ENCODE measurements around the gene CCDC107. TPM values are rescaled to one million over a fixed set of nuclear protein-coding genes. Genes with fewer than 3 reads are reported as not detected.

Gene CCDC107
- total and polyA plus RNA-seq, 12 donors = 27.9 to 198 (median 40.5) TPM

- peak in 2 of 7 donors; percentile 41 to 65 for DNase-seq
- Histone ChIP-seq H3K27ac (peak overlapping the region in 2 of 5 donors; percentile 74), H3K36me3 (replicated peaks in 1 of 2) (peaks cover 0 to 52% of the 10 kb centered on the region in 2 donors), H3K9me3 (replicated peaks in 1 of 3) (no peaks in the 10 kb centered on the region), H3K27me3 (no peaks in the 10 kb centered on the region), H3K4me3 (no peak overlapping the region), H3K4me1 (replicated peaks in 1 of 2) (peaks cover 19 to 47% of the 10 kb centered on the region in 2 donors)
- TF ChIP-seq POLR2A (IDR thresholded peaks at IDR 0.05) = no peak
- TF ChIP-seq, protein P1, sequence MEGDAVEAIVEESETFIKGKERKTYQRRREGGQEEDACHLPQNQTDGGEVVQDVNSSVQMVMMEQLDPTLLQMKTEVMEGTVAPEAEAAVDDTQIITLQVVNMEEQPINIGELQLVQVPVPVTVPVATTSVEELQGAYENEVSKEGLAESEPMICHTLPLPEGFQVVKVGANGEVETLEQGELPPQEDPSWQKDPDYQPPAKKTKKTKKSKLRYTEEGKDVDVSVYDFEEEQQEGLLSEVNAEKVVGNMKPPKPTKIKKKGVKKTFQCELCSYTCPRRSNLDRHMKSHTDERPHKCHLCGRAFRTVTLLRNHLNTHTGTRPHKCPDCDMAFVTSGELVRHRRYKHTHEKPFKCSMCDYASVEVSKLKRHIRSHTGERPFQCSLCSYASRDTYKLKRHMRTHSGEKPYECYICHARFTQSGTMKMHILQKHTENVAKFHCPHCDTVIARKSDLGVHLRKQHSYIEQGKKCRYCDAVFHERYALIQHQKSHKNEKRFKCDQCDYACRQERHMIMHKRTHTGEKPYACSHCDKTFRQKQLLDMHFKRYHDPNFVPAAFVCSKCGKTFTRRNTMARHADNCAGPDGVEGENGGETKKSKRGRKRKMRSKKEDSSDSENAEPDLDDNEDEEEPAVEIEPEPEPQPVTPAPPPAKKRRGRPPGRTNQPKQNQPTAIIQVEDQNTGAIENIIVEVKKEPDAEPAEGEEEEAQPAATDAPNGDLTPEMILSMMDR (IDR thresholded peaks at IDR 0.05) = no peak
- intact Hi-C loops (cut with DNase I) = loop anchor here in 1 of 2 donors (5.0 kb wide), 1 partner anchor 34 kb away; no protein-coding TSS in a partner anchor
- 59 to 79% (median 63%) methylated on average over 3 of the region's 3 CpGs for WGBS, 4 donors
These were observed 37.9 kb downstream of the CCDC107 start for GRCh38 chr9:35695943-35696401.

DNA sequence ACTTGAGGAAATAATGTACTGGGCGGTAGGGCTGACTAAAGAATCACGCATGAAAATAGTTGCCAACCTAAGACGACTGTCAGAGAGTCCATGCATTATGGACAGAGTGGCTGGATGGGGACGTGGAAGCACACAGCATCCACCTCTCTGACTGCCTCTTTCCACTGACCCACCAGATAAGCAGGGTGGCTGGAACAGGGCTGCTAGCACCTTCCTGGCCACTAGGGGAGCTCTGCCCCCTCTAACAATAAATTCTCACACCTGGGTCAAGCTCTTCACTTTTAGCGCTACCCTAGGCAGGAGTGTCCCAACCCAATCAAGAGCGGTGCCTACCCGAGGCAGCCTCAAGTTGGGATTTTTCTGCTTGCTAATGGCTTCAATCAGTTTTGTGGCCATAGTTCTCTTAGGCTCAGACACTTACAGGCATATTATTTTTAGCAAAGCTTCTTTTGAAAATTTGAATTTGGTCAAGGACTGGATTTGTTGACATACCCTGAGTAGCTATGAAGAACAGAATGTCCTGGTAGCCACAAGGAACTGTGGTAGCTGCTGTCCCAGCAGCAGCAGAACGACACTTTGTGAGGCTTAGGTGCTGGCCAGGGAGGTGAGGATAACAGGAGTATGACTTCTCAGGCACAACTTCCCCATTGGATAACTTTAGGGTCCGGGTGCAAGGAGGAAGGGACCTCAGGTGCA, 38.6 kb downstream of the CCDC107 start:
- WGBS, 4 donors = 30 to 37% (median 33%) methylated on average over 9 of the region's 9 CpGs
- TF ChIP-seq, protein P1 (IDR thresholded peaks at IDR 0.05) = peak; percentile 72 to 85 (median 84)
- no peak for TF ChIP-seq POLR2A (IDR thresholded peaks at IDR 0.05)
- Histone ChIP-seq H3K9me3 (replicated peaks in 1 of 3) (no peaks in the 10 kb centered on the region), H3K36me3 (replicated peaks in 1 of 2) (peaks cover 0 to 59% of the 10 kb centered on the region in 2 donors), H3K27ac (peak overlapping the region in 3 of 5 donors; percentile 17 to 74 (median 74)), H3K4me1 (replicated peaks in 1 of 2) (peaks cover 19 to 45% of the 10 kb centered on the region in 2 donors), H3K4me3 (no peak overlapping the region), H3K27me3 (no peaks in the 10 kb centered on the region)
- intact Hi-C loops (cut with DNase I) = loop anchor here in 1 of 2 donors (5.0 kb wide), 1 partner anchor 34 kb away; no protein-coding TSS in a partner anchor
- peak; percentile 64 to 85 (median 71) for DNase-seq

DNA sequence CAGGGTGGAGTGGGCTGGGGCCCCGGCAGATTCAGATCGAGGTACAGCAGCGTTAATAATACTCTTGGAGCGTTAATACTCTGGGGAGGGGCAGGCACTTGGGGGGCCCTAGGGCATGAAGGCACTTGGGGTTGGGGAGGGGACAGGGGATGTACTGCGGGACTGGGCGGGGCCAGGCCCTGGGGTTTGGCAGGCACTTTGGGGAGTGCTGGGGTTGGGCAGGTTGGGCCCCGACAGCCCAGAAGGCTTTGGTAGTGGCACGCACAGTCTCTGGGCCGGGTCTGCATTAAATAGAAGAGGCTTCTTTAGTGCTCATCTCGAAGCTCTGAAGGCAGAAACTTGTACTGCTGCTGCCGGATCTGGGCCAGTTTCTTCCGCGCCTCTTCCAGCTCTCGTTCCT, 39.4 kb downstream of the CCDC107 start:
- peaks cover 0 to 67% of the 10 kb centered on the region in 2 donors for H3K36me3 ChIP-seq (replicated peaks in 1 of 2)
- no peaks in the 10 kb centered on the region for H3K9me3 ChIP-seq (replicated peaks in 1 of 3)
- 72 to 82% (median 79%) methylated on average over 14 of the region's 14 CpGs for WGBS, 4 donors
- H3K27ac ChIP-seq = peak overlapping the region in 3 of 5 donors; percentile 17 to 80 (median 74)
- H3K4me1 ChIP-seq (replicated peaks in 1 of 2) = peaks cover 19 to 44% of the 10 kb centered on the region in 2 donors
- H3K4me3 ChIP-seq = no peak overlapping the region
- TF ChIP-seq, protein P1 (IDR thresholded peaks at IDR 0.05) = no peak
- TF ChIP-seq POLR2A (IDR thresholded peaks at IDR 0.05) = no peak
- no peaks in the 10 kb centered on the region for H3K27me3 ChIP-seq
- intact Hi-C loops (cut with DNase I) = loop anchor here in 1 of 2 donors (5.0 kb wide), 1 partner anchor 35 kb away; no protein-coding TSS in a partner anchor
- no peak for DNase-seq

DNA sequence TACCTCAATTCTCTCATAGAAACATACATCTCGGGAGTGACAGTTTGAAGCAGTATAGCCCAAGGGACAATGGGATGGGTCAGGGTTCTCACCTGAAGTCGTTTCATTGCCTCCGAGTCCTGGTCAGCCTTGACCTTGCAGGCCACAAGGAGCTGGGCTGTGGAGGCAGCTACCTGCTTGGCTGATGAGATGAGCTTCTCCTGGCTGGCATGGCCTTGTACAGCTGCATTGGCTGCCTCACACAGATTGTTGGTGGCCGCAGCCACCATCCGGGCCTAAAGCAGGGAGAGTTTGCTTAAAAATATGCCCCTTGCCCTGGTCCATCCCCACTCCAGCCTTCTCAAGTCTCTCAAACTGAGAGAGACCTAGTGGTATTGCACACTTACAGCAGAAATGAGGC, 40.1 kb downstream of the CCDC107 start:
- intact Hi-C loops (cut with DNase I) = loop anchor here in 1 of 2 donors (5.0 kb wide), 1 partner anchor 36 kb away; no protein-coding TSS in a partner anchor
- Histone ChIP-seq H3K27me3 (no peaks in the 10 kb centered on the region), H3K9me3 (replicated peaks in 1 of 3) (no peaks in the 10 kb centered on the region), H3K36me3 (replicated peaks in 1 of 2) (peaks cover 0 to 74% of the 10 kb centered on the region in 2 donors), H3K4me3 (no peak overlapping the region), H3K4me1 (replicated peaks in 1 of 2) (peaks cover 19 to 44% of the 10 kb centered on the region in 2 donors), H3K27ac (peak overlapping the region in 3 of 5 donors; percentile 48 to 80 (median 76))
- DNase-seq = peak in 1 of 7 donors; percentile 16
- TF ChIP-seq, protein P1 (IDR thresholded peaks at IDR 0.05) = no peak
- no peak for TF ChIP-seq POLR2A (IDR thresholded peaks at IDR 0.05)
- 58 to 70% (median 62%) methylated on average over 2 to 5 of the region's 5 CpGs for WGBS, 4 donors

Data from adrenal gland (tissue), 12 donors.